MM.1S (cell line): ENCODE measurements around the gene TMEM178B.

ENCODE experiments used
- DNase-seq: peaks from one replicate; pipeline ENCODE4 v3.0.0-alpha.2; 2015
- H2AFZ ChIP-seq: fragments of 300-600 bp; sonication (generic); 2 replicates; pipeline ENCODE4 v1.6.0; 2016; ENCODE audit warnings: antibody characterized with exemption, low read length
- H3F3A ChIP-seq: fragments of 300-600 bp; sonication (generic); 2 replicates; pipeline ENCODE4 v1.6.1; 2016; ENCODE audit warnings: mild to moderate bottlenecking, antibody characterized with exemption, low read length, moderate library complexity, mixed read lengths; ENCODE audit not compliant: insufficient read depth
- H3K27ac ChIP-seq: fragments of 300-600 bp; sonication (generic); 2 replicates; pipeline ENCODE4 v1.5.1; 2016; ENCODE audit warnings: mild to moderate bottlenecking, low read length
- H3K27me3 ChIP-seq: fragments of 300-600 bp; sonication (generic); replicated peaks from 2 replicates; pipeline ENCODE4 v1.6.0; 2016; ENCODE audit warnings: low read length; ENCODE audit not compliant: insufficient read depth
- H3K36me3 ChIP-seq: fragments of 300-600 bp; sonication (generic); replicated peaks from 2 replicates; pipeline ENCODE4 v1.6.1; 2016; ENCODE audit warnings: mild to moderate bottlenecking, low read length, mixed read lengths; ENCODE audit not compliant: insufficient read depth
- H3K4me1 ChIP-seq: fragments of 300-600 bp; sonication (generic); 2 replicates; pipeline ENCODE4 v1.6.1; 2016; ENCODE audit warnings: low read length, mixed read lengths
- H3K4me2 ChIP-seq: fragments of 300-600 bp; sonication (generic); 2 replicates; pipeline ENCODE4 v1.6.0; 2016; ENCODE audit warnings: low read depth, low read length
- H3K4me3 ChIP-seq: fragments of 300-600 bp; sonication (generic); 2 replicates; pipeline ENCODE4 v1.5.1; 2016; ENCODE audit warnings: low read length, mixed read lengths
- H3K79me2 ChIP-seq: fragments of 300-600 bp; sonication (generic); 2 replicates; pipeline ENCODE4 v1.6.1; 2016; ENCODE audit warnings: mixed run types, low read length, mixed read lengths
- H3K9ac ChIP-seq: fragments of 300-600 bp; sonication (generic); 2 replicates; pipeline ENCODE4 v1.6.1; 2016; ENCODE audit warnings: low read length, mixed read lengths
- H3K9me2 ChIP-seq: fragments of 300-600 bp; sonication (generic); replicated peaks from 2 replicates; pipeline ENCODE4 v1.6.1; 2016; ENCODE audit warnings: mild to moderate bottlenecking, low read length, mixed read lengths; ENCODE audit not compliant: insufficient read depth
- H3K9me3 ChIP-seq: fragments of 300-600 bp; sonication (generic); replicated peaks from 2 replicates; pipeline ENCODE4 v1.6.1; 2016; ENCODE audit warnings: mild to moderate bottlenecking, low read length, mixed read lengths; ENCODE audit not compliant: insufficient read depth
- H4K20me1 ChIP-seq: fragments of 300-600 bp; sonication (generic); 2 replicates; pipeline ENCODE4 v1.6.1; 2016; ENCODE audit warnings: mild to moderate bottlenecking, low read length, moderate library complexity, mixed read lengths; ENCODE audit not compliant: insufficient read depth
- CTCF ChIP-seq: fragments of 300-600 bp; sonication (generic); IDR thresholded peaks from 2 replicates; pipeline ENCODE4 v1.5.1; 2016; ENCODE audit warnings: antibody characterized with exemption, low read length, mixed read lengths
- EZH2 ChIP-seq: fragments of 300-600 bp; sonication (generic); optimal IDR thresholded peaks from 2 replicates; pipeline ENCODE3; 2017; ENCODE audit warnings: low read depth, mild to moderate bottlenecking, antibody characterized with exemption, low read length, mixed read lengths
- EZH2phosphoT487 ChIP-seq: fragments of 300-600 bp; sonication (generic); IDR thresholded peaks from 2 replicates; pipeline ENCODE4 v1.6.1; 2018; ENCODE audit warnings: antibody characterized with exemption, low read length

The TMEM178B gene

GRCh38 chr7:141073641-141074161 is at the start of gene TMEM178B:
Gene TMEM178B (plus strand): TSS chr7:141074064.
- peak within 1 kb of the TSS; percentile 91 for H2AFZ ChIP-seq
- peak within 1 kb of the TSS; percentile 91 for H3K4me3 ChIP-seq
- H4K20me1 ChIP-seq: no peaks in the 10 kb centered on the region
- peak within 1 kb of the TSS; percentile 75 for H3K9ac ChIP-seq
- no peaks in the 10 kb centered on the region for H3K27me3 ChIP-seq
- H3K27ac ChIP-seq: peak within 1 kb of the TSS; percentile 57; the same call in 1 of the 2 replicates
- H3K9me2 ChIP-seq: no peaks in the 10 kb centered on the region
- H3K9me3 ChIP-seq: no peaks in the 10 kb centered on the region
- no peak for TF ChIP-seq EZH2
- peaks cover 9% of the 10 kb centered on the region for H3K4me1 ChIP-seq
- peak; percentile 71 for DNase-seq
- peaks cover 44% of the 10 kb centered on the region for H3K79me2 ChIP-seq
- peak within 1 kb of the TSS; percentile 97 for H3K4me2 ChIP-seq
- 0 out of 2 replicates have a peak, but pooled peaks cover 9% of the 10 kb centered on the region for H3F3A ChIP-seq
- no peaks in the 10 kb centered on the region for H3K36me3 ChIP-seq

GRCh38 chr7:141024668-141025067 is 49.2 kb upstream of the TMEM178B start:
- Histone ChIP-seq H3K27ac (no peak overlapping the region), H3K4me3 (no peak overlapping the region), H3K79me2 (no peaks in the 10 kb centered on the region), H3K9me3 (no peaks in the 10 kb centered on the region), H3K27me3 (no peaks in the 10 kb centered on the region), H3K9ac (no peak overlapping the region), H3F3A (no peaks in the 10 kb centered on the region), H2AFZ (no peak overlapping the region), H3K36me3 (no peaks in the 10 kb centered on the region), H3K4me2 (no peak overlapping the region), H4K20me1 (no peaks in the 10 kb centered on the region), H3K4me1 (no peaks in the 10 kb centered on the region), H3K9me2 (no peaks in the 10 kb centered on the region)
- TF ChIP-seq EZH2: no peak
- TF ChIP-seq CTCF: no peak
- TF ChIP-seq EZH2phosphoT487: no peak
- no peak for DNase-seq

- no peaks in the 10 kb centered on the region for H3K4me1 ChIP-seq
These were observed 46.8 kb upstream of the TMEM178B start for GRCh38 chr7:141027043-141027442.

More at GRCh38 chr7:141027043-141027442, 46.8 kb upstream of the TMEM178B start:
- H3K27me3 ChIP-seq: no peaks in the 10 kb centered on the region
- no peak overlapping the region for H3K9ac ChIP-seq
- H3K27ac ChIP-seq: no peak overlapping the region
- H3K4me3 ChIP-seq: no peak overlapping the region
- H3K4me2 ChIP-seq: no peak overlapping the region
- TF ChIP-seq CTCF (no peak), EZH2phosphoT487 (no peak), EZH2 (no peak)
- no peaks in the 10 kb centered on the region for H3K9me3 ChIP-seq
- no peaks in the 10 kb centered on the region for H3K9me2 ChIP-seq
- H3K79me2 ChIP-seq: no peaks in the 10 kb centered on the region
- no peak overlapping the region for H2AFZ ChIP-seq
- no peaks in the 10 kb centered on the region for H3F3A ChIP-seq
- no peaks in the 10 kb centered on the region for H3K36me3 ChIP-seq
- DNase-seq: no peak
- no peaks in the 10 kb centered on the region for H4K20me1 ChIP-seq
